Left kidney (tissue), 8 donors: ENCODE data around the gene IL7R. TPM values are rescaled to one million over a fixed set of nuclear protein-coding genes. Genes with fewer than 3 reads are reported as not detected.

Experiments
- DNase-seq: peaks from one replicate; pipeline ENCODE4 v3.0.0-alpha.2; 2013
- long read RNA-seq, 8 donors: transcript quantifications; one replicate each; lab custom pipeline, GENCODE V29; 2026
- polyA plus RNA-seq: library from polyadenylated mRNA; unstranded; fragments of 120-200 nt; gene quantifications from one replicate; pipeline ENCODE4 v1.2.1, GENCODE V29; 2013; ENCODE audit not compliant: insufficient read length

The IL7R gene
- polyA plus RNA-seq: 0.45 TPM
- long read RNA-seq, donor 1: 0 reads
- long read RNA-seq, donor 2: 0 reads
- long read RNA-seq, donor 3: 0 reads
- long read RNA-seq, donor 4: 0 reads
- long read RNA-seq, donor 5: 0 reads
- long read RNA-seq, donor 6: 0 reads
- long read RNA-seq, donor 7: 0 reads
- long read RNA-seq, donor 8: 0 reads

GRCh38 chr5:35856765-35857351, at the start of gene IL7R:
Gene IL7R (plus strand): TSS chr5:35856891. CDS start chr5:35856978, 87 bp downstream.
- DNase-seq: no peak

- DNase-seq: no peak
Observed at GRCh38 chr5:35810601-35811000, 46.1 kb upstream of the IL7R start.

GRCh38 chr5:35811108-35811741, 45.5 kb upstream of the IL7R start:
- DNase-seq: no peak

- no peak for DNase-seq
Observed at GRCh38 chr5:35813521-35813920, 43.2 kb upstream of the IL7R start.

- no peak for DNase-seq
Observed at GRCh38 chr5:35815089-35815936, 41.4 kb upstream of the IL7R start.

- DNase-seq: no peak
Observed at GRCh38 chr5:35816881-35817521, 39.7 kb upstream of the IL7R start.

- no peak for DNase-seq
Observed at GRCh38 chr5:35819026-35819425, 37.7 kb upstream of the IL7R start.

- DNase-seq: no peak
Observed at GRCh38 chr5:35819668-35820067, 37.0 kb upstream of the IL7R start.

GRCh38 chr5:35820735-35821134, 36.0 kb upstream of the IL7R start:
- no peak for DNase-seq

- no peak for DNase-seq
Observed at GRCh38 chr5:35821513-35821912, 35.2 kb upstream of the IL7R start.

GRCh38 chr5:35822511-35822910, 34.2 kb upstream of the IL7R start:
- no peak for DNase-seq

- DNase-seq: no peak
Observed at GRCh38 chr5:35823347-35824098, 33.2 kb upstream of the IL7R start.

- no peak for DNase-seq
Observed at GRCh38 chr5:35826056-35826455, 30.6 kb upstream of the IL7R start.

- DNase-seq: no peak
Observed at GRCh38 chr5:35826554-35826953, 30.1 kb upstream of the IL7R start.

- DNase-seq: no peak
Observed at GRCh38 chr5:35828082-35828598, 28.6 kb upstream of the IL7R start.

GRCh38 chr5:35830587-35830986, 26.1 kb upstream of the IL7R start:
- no peak for DNase-seq

- no peak for DNase-seq
Observed at GRCh38 chr5:35832762-35833161, 23.9 kb upstream of the IL7R start.

- DNase-seq: no peak
Observed at GRCh38 chr5:35833224-35833623, 23.5 kb upstream of the IL7R start.

GRCh38 chr5:35835796-35836742, 20.6 kb upstream of the IL7R start:
- DNase-seq: no peak

- DNase-seq: no peak
Observed at GRCh38 chr5:35838370-35839042, 18.2 kb upstream of the IL7R start.
